H1 (cell line): ENCODE results near the gene LIF. TPM values are rescaled to one million over a fixed set of nuclear protein-coding genes. Genes with fewer than 3 reads are reported as not detected.

Source experiments
- CBX5 ChIP-seq: fragments of 300-800, 300-1000 bp; sonication (generic); IDR thresholded peaks from 2 replicates; pipeline ENCODE4 v1.7.1; 2016; ENCODE audit warnings: antibody characterized with exemption, low read length, low read depth
- EZH2 ChIP-seq: fragments of 200-600 bp; sonication (generic); IDR thresholded peaks from 2 replicates; pipeline ENCODE4 v1.7.1; 2012; ENCODE audit warnings: low read depth, mild to moderate bottlenecking, moderate library complexity, low read length, inconsistent platforms; ENCODE audit not compliant: severe bottlenecking
- FOSL1 ChIP-seq: IDR thresholded peaks from 2 replicates; pipeline ENCODE4 v1.6.1; 2011; ENCODE audit warnings: mild to moderate bottlenecking, low read depth, low read length, moderate library complexity; ENCODE audit not compliant: insufficient read depth
- GTF2F1 ChIP-seq: IDR thresholded peaks from 2 replicates; pipeline ENCODE4 v1.6.1; 2012; ENCODE audit warnings: low read depth, low read length, improper control_type of control experiment, borderline replicate concordance
- HDAC2 ChIP-seq, 2 experiments: fragments of 300-600 bp in 1 of 2; sonication (generic) in 1 of 2; IDR thresholded peaks; 2 replicates each; pipeline ENCODE4 v1.6.1; 2011 to 2012; ENCODE audit warnings: low read depth in 2 of 2, low read length in 2 of 2, mild to moderate bottlenecking in 2 of 2, moderate library complexity in 2 of 2, borderline replicate concordance in 1 of 2, inconsistent platforms in 1 of 2
- HDAC6 ChIP-seq: IDR thresholded peaks from one replicate; pipeline ENCODE4 v1.7.1; 2012; ENCODE audit warnings: low read depth, mild to moderate bottlenecking, inconsistent platforms, low read length, moderate library complexity
- NANOG ChIP-seq: IDR thresholded peaks from 2 replicates; pipeline ENCODE4 v1.6.1; 2011; ENCODE audit warnings: low read length, low read depth, mild to moderate bottlenecking, inconsistent platforms; ENCODE audit not compliant: insufficient read depth, poor library complexity, severe bottlenecking
- NRF1 ChIP-seq: IDR thresholded peaks from 2 replicates; pipeline ENCODE4 v1.6.1; 2011; ENCODE audit warnings: mild to moderate bottlenecking, low read depth, low read length, improper control_type of control experiment
- POU5F1 ChIP-seq: IDR thresholded peaks from 2 replicates; pipeline ENCODE4 v1.6.1; 2011; ENCODE audit warnings: low read depth, mild to moderate bottlenecking, low read length, moderate library complexity
- RAD21 ChIP-seq, 2 experiments: IDR thresholded peaks in 1 of 2; conservative IDR thresholded peaks in 1 of 2; 2 replicates each; pipeline ENCODE4 v1.6.1; 2011; ENCODE audit warnings: low read depth in 2 of 2, low read length in 2 of 2, improper control_type of control experiment in 1 of 2, inconsistent platforms in 1 of 2, mild to moderate bottlenecking in 1 of 2, moderate library complexity in 1 of 2
- RFX5 ChIP-seq: IDR thresholded peaks from 2 replicates; pipeline ENCODE4 v1.6.1; 2011; ENCODE audit warnings: low read depth, low read length, improper control_type of control experiment, borderline replicate concordance
- RXRA ChIP-seq: IDR thresholded peaks from 2 replicates; pipeline ENCODE4 v1.6.1; 2011; ENCODE audit warnings: low read depth, mild to moderate bottlenecking, low read length, moderate library complexity; ENCODE audit not compliant: insufficient read depth
- SIRT6 ChIP-seq: IDR thresholded peaks from one replicate; pipeline ENCODE4 v1.7.1; 2012; ENCODE audit warnings: low read length, inconsistent platforms
- SP1 ChIP-seq: IDR thresholded peaks from 2 replicates; pipeline ENCODE4 v1.6.1; 2011; ENCODE audit warnings: low read depth, low read length
- SRF ChIP-seq: IDR thresholded peaks from 2 replicates; pipeline ENCODE4 v1.6.1; 2011; ENCODE audit warnings: mild to moderate bottlenecking, low read depth, low read length, moderate library complexity
- TCF12 ChIP-seq: IDR thresholded peaks from 2 replicates; pipeline ENCODE4 v1.6.1; 2011; ENCODE audit warnings: low read depth, mild to moderate bottlenecking, low read length
- polyA plus RNA-seq, 7 experiments: library from polyadenylated mRNA; depleted of rRNA in 3 of 7; stranded (reverse) in 5 of 7; unstranded in 2 of 7; fragments of >200 nt in 5 of 7; fragments of 200-250 nt in 2 of 7; gene quantifications; 1 replicate in 5 of 7; 2 replicates in 1 of 7; 4 replicates in 1 of 7; pipeline versions ENCODE4 v1.2.1 to v1.2.3, GENCODE V29; 2011 to 2013; ENCODE audit warnings: missing spikeins in 2 of 7, mixed read lengths in 2 of 7
- total RNA-seq: library from RNA; stranded (reverse); fragmentation: NEBNext Ultra II Directional; extraction: Animal tissue kit (Norgen Biotek cat#: 25700); gene quantifications from 2 replicates; pipeline ENCODE4 v1.2.1, GENCODE V29; 2021
- TF ChIP-seq, protein P1 (sequence below): IDR thresholded peaks from 2 replicates; pipeline ENCODE4 v1.6.1; 2012; ENCODE audit warnings: inconsistent platforms
- TF ChIP-seq, protein P2 (sequence below): IDR thresholded peaks from 2 replicates; pipeline ENCODE4 v1.6.1; 2012; ENCODE audit warnings: inconsistent platforms
- TF ChIP-seq, protein P3 (sequence below): IDR thresholded peaks from 2 replicates; pipeline ENCODE4 v1.6.1; 2012; ENCODE audit warnings: low read length, inconsistent platforms
- TF ChIP-seq, protein P4 (sequence below): IDR thresholded peaks from 2 replicates; pipeline ENCODE4 v1.6.1; 2011; ENCODE audit warnings: low read length, improper control_type of control experiment

The LIF gene
- total and polyA plus RNA-seq, 2 of the 8 experiments (the other 6 are each of a cell fraction or from before 2014, with no cell fraction given), result 3.3 to 3.5 TPM

DNA sequence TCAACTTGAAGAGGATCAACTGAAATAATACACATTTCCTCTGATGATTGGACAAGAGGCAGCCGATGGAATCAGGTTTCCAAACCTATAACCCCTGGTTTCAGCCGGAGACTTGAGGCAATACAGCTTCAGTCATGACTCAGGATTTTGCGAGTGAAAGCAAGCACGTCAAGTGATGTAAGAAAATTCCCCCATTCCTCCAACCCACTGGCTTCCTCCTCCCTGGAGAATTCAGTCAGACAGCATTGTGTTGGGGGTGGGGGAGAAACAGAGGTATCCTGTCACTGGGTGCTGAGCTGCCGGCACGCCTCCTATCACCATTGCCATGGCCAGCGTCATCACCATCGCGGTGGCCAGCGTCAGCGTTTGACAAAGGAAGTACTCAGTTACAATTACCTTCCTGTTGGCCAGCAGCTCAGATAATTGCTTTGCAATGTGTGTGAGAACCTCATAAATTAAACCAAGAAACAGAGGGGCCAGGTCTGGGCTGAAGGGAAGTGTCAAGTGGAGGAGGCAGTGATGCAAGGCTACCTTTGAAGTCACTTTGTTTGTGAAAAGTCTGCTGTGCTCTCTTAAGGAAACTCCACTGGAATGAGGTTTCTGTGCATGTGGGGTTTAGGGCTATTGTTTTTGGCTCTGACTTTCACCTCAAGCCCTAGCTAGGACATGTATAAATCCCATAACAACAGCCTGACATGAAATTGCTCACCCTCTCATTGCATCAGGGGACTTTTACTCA lies 50.2 kb downstream of the LIF start (continued):
- TF ChIP-seq, protein P1, sequence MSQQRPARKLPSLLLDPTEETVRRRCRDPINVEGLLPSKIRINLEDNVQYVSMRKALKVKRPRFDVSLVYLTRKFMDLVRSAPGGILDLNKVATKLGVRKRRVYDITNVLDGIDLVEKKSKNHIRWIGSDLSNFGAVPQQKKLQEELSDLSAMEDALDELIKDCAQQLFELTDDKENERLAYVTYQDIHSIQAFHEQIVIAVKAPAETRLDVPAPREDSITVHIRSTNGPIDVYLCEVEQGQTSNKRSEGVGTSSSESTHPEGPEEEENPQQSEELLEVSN, result no peak
- TF ChIP-seq, protein P2, sequence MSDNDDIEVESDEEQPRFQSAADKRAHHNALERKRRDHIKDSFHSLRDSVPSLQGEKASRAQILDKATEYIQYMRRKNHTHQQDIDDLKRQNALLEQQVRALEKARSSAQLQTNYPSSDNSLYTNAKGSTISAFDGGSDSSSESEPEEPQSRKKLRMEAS, result peak; percentile 39; the same call in 1 of the 2 replicates
- no peak for TF ChIP-seq EZH2
- TF ChIP-seq, protein P3, sequence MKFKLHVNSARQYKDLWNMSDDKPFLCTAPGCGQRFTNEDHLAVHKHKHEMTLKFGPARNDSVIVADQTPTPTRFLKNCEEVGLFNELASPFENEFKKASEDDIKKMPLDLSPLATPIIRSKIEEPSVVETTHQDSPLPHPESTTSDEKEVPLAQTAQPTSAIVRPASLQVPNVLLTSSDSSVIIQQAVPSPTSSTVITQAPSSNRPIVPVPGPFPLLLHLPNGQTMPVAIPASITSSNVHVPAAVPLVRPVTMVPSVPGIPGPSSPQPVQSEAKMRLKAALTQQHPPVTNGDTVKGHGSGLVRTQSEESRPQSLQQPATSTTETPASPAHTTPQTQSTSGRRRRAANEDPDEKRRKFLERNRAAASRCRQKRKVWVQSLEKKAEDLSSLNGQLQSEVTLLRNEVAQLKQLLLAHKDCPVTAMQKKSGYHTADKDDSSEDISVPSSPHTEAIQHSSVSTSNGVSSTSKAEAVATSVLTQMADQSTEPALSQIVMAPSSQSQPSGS, result no peak
- TF ChIP-seq CBX5, result no peak
- no peak for TF ChIP-seq NANOG
- no peak for TF ChIP-seq TCF12
- TF ChIP-seq SIRT6, result no peak
- TF ChIP-seq RXRA, result no peak
- no peak for TF ChIP-seq HDAC2 (IDR thresholded peaks at IDR 0.05; ENCODE audit: borderline replicate concordance in 1 of 2, low read depth in 2 of 2, low read length in 2 of 2)
- no peak for TF ChIP-seq HDAC6
- no peak for TF ChIP-seq POU5F1
- TF ChIP-seq SRF, result no peak
- TF ChIP-seq GTF2F1, result no peak
- TF ChIP-seq RAD21 (IDR thresholded peaks at IDR 0.05 in 1 of 2, conservative IDR thresholded peaks at IDR 0.05 in 1 of 2; ENCODE audit: low read depth in 2 of 2, low read length in 2 of 2), result no peak
- no peak for TF ChIP-seq NRF1
- TF ChIP-seq FOSL1, result no peak
- TF ChIP-seq SP1, result no peak
- TF ChIP-seq RFX5, result no peak
- TF ChIP-seq, protein P4, sequence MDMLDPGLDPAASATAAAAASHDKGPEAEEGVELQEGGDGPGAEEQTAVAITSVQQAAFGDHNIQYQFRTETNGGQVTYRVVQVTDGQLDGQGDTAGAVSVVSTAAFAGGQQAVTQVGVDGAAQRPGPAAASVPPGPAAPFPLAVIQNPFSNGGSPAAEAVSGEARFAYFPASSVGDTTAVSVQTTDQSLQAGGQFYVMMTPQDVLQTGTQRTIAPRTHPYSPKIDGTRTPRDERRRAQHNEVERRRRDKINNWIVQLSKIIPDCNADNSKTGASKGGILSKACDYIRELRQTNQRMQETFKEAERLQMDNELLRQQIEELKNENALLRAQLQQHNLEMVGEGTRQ, result no peak
